ENCODE measurements around the gene NUPR1. TPM values are rescaled to one million over a fixed set of nuclear protein-coding genes. Genes with fewer than 3 reads are reported as not detected.

NUPR1 gene
- total and polyA plus RNA-seq, 2 of the 13 experiments (the other 11 are each of a cell fraction or from before 2014, with no cell fraction given) = 18.0 to 25.6 TPM

- TF ChIP-seq ZNF569 (CRISPR knock-in tag; IDR thresholded peaks at IDR 0.05; ENCODE audit: borderline replicate concordance) (no peak), GATAD1 (CRISPR knock-in tag; IDR thresholded peaks at IDR 0.05) (no peak), TERF1 (CRISPR knock-in tag; IDR thresholded peaks at IDR 0.05) (no peak), HMGXB4 (CRISPR knock-in tag; IDR thresholded peaks at IDR 0.05; ENCODE audit: borderline replicate concordance in 1 of 2, low read depth in 1 of 2) (peak in 1 of 2 experiments; percentile 23; a peak in 2 of 4 replicates), RBFOX2 (IDR thresholded peaks at IDR 0.05; ENCODE audit: low read depth, low read length) (peak; percentile 55), LCORL (IDR thresholded peaks at IDR 0.05) (no peak), LCORL (CRISPR knock-in tag; IDR thresholded peaks at IDR 0.05) (peak; percentile 69), ZNF275 (CRISPR knock-in tag; IDR thresholded peaks at IDR 0.05; ENCODE audit: borderline replicate concordance) (0 out of 2 replicates have a peak, but pooled peaks have one; percentile 38), ARHGAP35 (CRISPR knock-in tag; IDR thresholded peaks at IDR 0.05; ENCODE audit: borderline replicate concordance) (0 out of 2 replicates have a peak, but pooled peaks have one; percentile 7), ZNF234 (CRISPR knock-in tag; conservative IDR thresholded peaks at IDR 0.05) (0 out of 2 replicates have a peak, but pooled peaks have one; percentile 2), ZNF790 (CRISPR knock-in tag; IDR thresholded peaks at IDR 0.05; ENCODE audit: borderline replicate concordance) (peak; percentile 93; the same call in 1 of the 2 replicates), SMAD3 (CRISPR knock-in tag; IDR thresholded peaks at IDR 0.05) (0 out of 2 replicates have a peak, but pooled peaks have one; percentile 37), ZNF563 (CRISPR knock-in tag; IDR thresholded peaks at IDR 0.05) (0 out of 2 replicates have a peak, but pooled peaks have one; percentile 71), ZNF598 (CRISPR knock-in tag; IDR thresholded peaks at IDR 0.05; ENCODE audit: borderline replicate concordance) (peak; percentile 70; the same call in 1 of the 2 replicates), PAXIP1 (CRISPR knock-in tag; conservative IDR thresholded peaks at IDR 0.05) (peak; percentile 54; the same call in 1 of the 2 replicates), RAD51 (IDR thresholded peaks at IDR 0.05; ENCODE audit: borderline replicate concordance) (no peak), ZNF326 (CRISPR knock-in tag; IDR thresholded peaks at IDR 0.05; ENCODE audit: borderline replicate concordance) (no peak)
These were observed 47.4 kb downstream of the NUPR1 start (continued) for GRCh38 chr16:28491230-28491969.
